NB4 (cell line): ENCODE data around the gene LIFR.

Experiments used
- DNase-seq: peaks from one replicate; pipeline ENCODE4 v3.0.0; 2010; ENCODE audit warnings: low read depth
- H3K4me3 ChIP-seq: one replicate; pipeline ENCODE4 v1.5.1; 2011; ENCODE audit warnings: mild to moderate bottlenecking, low read depth, low read length, moderate library complexity
- CTCF ChIP-seq: IDR thresholded peaks from one replicate; pipeline ENCODE4 v1.5.1; 2012; ENCODE audit warnings: low read depth, low read length
- MAX ChIP-seq: IDR thresholded peaks from 2 replicates; pipeline ENCODE4 v1.6.1; 2011; ENCODE audit warnings: low read depth, low read length
- MYC ChIP-seq: IDR thresholded peaks from 2 replicates; pipeline ENCODE4 v1.6.1; 2011; ENCODE audit warnings: low read depth, low read length
- POLR2A ChIP-seq: IDR thresholded peaks from 2 replicates; pipeline ENCODE4 v1.6.1; 2011; ENCODE audit warnings: mild to moderate bottlenecking; ENCODE audit not compliant: insufficient read length; ENCODE audit errors: extremely low read depth

The LIFR gene

GRCh38 chr5:38556599-38557307 lies at the start of gene LIFR:
Gene LIFR (minus strand): TSS chr5:38556646. CDS start chr5:38530647, 25,999 bp downstream.
- TF ChIP-seq MYC (no peak), MAX (no peak), CTCF (no peak), POLR2A (no peak)
- peak within 1 kb of the TSS; percentile 30 for H3K4me3 ChIP-seq
- DNase-seq, result peak; percentile 69

- no peak overlapping the region for H3K4me3 ChIP-seq
- no peak for TF ChIP-seq MAX
- no peak for TF ChIP-seq CTCF
- TF ChIP-seq POLR2A, result no peak
- no peak for TF ChIP-seq MYC
- no peak for DNase-seq
These were observed 49.2 kb upstream of the LIFR start for GRCh38 chr5:38605610-38606009.

GRCh38 chr5:38603691-38604090 lies 47.2 kb upstream of the LIFR start:
- no peak for DNase-seq
- no peak overlapping the region for H3K4me3 ChIP-seq
- TF ChIP-seq CTCF, result no peak
- no peak for TF ChIP-seq POLR2A
- TF ChIP-seq MYC, result no peak
- TF ChIP-seq MAX, result no peak

GRCh38 chr5:38602641-38603040 lies 46.2 kb upstream of the LIFR start:
- no peak for TF ChIP-seq POLR2A
- no peak for TF ChIP-seq MYC
- no peak for TF ChIP-seq CTCF
- TF ChIP-seq MAX, result no peak
- no peak overlapping the region for H3K4me3 ChIP-seq
- DNase-seq, result no peak

- H3K4me3 ChIP-seq, result no peak overlapping the region
- TF ChIP-seq MAX, result no peak
- no peak for TF ChIP-seq CTCF
- DNase-seq, result no peak
These were observed 45.4 kb upstream of the LIFR start for GRCh38 chr5:38601863-38602298.
